IMR-90 (cell line): ENCODE data around the gene QSER1. TPM values are rescaled to one million over a fixed set of nuclear protein-coding genes. Genes with fewer than 3 reads are reported as not detected.

Source experiments
- ATAC-seq: fragments of 200-7000 bp; cut with Tn5 transposase; 2 replicates; pipeline ENCODE4 v1.9.1; 2020; ENCODE audit warnings: low read depth, mild to moderate bottlenecking, moderate library complexity
- BruUV-seq: library from RNA; stranded (reverse); fragments of 400-500 nt; replicated peaks from 2 replicates; lab custom pipeline; 2021; lab: Mats Ljungman, UMichigan
- CTCF ChIA-PET: fragments of 300-600 bp; formaldehyde crosslinking; extraction: SDS; loops from one replicate; lab custom pipeline; 2021; ENCODE audit warnings: antibody characterized with exemption; lab: Yijun Ruan, JAX
- POLR2A ChIA-PET: fragments of 300-600 bp; sonication (Branson Sonifier 250); formaldehyde crosslinking; loops from one replicate; lab custom pipeline; 2022; ENCODE audit warnings: antibody characterized with exemption; ENCODE audit not compliant: unreplicated experiment; lab: Charles Lee
- DNase-seq: peaks from one replicate; pipeline ENCODE4 v3.0.0; 2013
- H2AFZ ChIP-seq: replicated peaks from 2 replicates; pipeline ENCODE3; 2013; ENCODE audit warnings: low read length, mild to moderate bottlenecking; ENCODE audit not compliant: poor library complexity
- H2AK5ac ChIP-seq: 2 replicates; pipeline ENCODE4 v1.6.1; 2013; ENCODE audit warnings: low read depth, low read length, inconsistent platforms
- H2AK9ac ChIP-seq: replicated peaks from 2 replicates; pipeline ENCODE3; 2013; ENCODE audit warnings: mild to moderate bottlenecking, low read depth, low read length, moderate library complexity; ENCODE audit not compliant: poor library complexity
- H2BK120ac ChIP-seq: 2 replicates; pipeline ENCODE4 v1.6.1; 2013; ENCODE audit warnings: low read depth, low read length, inconsistent platforms
- H2BK15ac ChIP-seq: 3 replicates; pipeline ENCODE4 v1.6.1; 2013; ENCODE audit warnings: low read depth, low read length, inconsistent platforms
- H2BK20ac ChIP-seq: 2 replicates; pipeline ENCODE4 v1.6.1; 2013; ENCODE audit warnings: low read depth, mild to moderate bottlenecking, inconsistent platforms, low read length, moderate library complexity
- H2BK5ac ChIP-seq: 2 replicates; pipeline ENCODE4 v1.6.1; 2013; ENCODE audit warnings: mild to moderate bottlenecking, low read depth, low read length, inconsistent platforms; ENCODE audit not compliant: poor library complexity, severe bottlenecking
- H3K14ac ChIP-seq: replicated peaks from 2 replicates; pipeline ENCODE4 v1.6.1; 2013; ENCODE audit warnings: low read depth, low read length, inconsistent platforms
- H3K18ac ChIP-seq: 2 replicates; pipeline ENCODE4 v1.6.1; 2013; ENCODE audit warnings: low read depth, low read length, control low read depth
- H3K23ac ChIP-seq: 2 replicates; pipeline ENCODE4 v1.6.1; 2013; ENCODE audit warnings: low read depth, low read length, inconsistent platforms
- H3K27ac ChIP-seq: 2 replicates; pipeline ENCODE4 v1.5.1; 2013; ENCODE audit warnings: mild to moderate bottlenecking, control low read depth, low read length; ENCODE audit not compliant: insufficient read depth
- H3K27me3 ChIP-seq: 2 replicates; pipeline ENCODE4 v1.6.1; 2013; ENCODE audit warnings: low read length; ENCODE audit not compliant: control insufficient read depth, insufficient read depth
- H3K36me3 ChIP-seq: 2 replicates; pipeline ENCODE4 v1.6.1; 2013; ENCODE audit warnings: low read length, mixed read lengths; ENCODE audit not compliant: control insufficient read depth, insufficient read depth
- H3K4ac ChIP-seq: 2 replicates; pipeline ENCODE4 v1.6.1; 2013; ENCODE audit warnings: low read depth, low read length, inconsistent platforms
- H3K4me1 ChIP-seq: 2 replicates; pipeline ENCODE4 v1.6.1; 2013; ENCODE audit warnings: low read length, mixed read lengths; ENCODE audit not compliant: control insufficient read depth, insufficient read depth
- H3K4me2 ChIP-seq: 2 replicates; pipeline ENCODE4 v1.6.1; 2013; ENCODE audit warnings: low read depth, mild to moderate bottlenecking, control low read depth, low read length, moderate library complexity
- H3K4me3 ChIP-seq: 2 replicates; pipeline ENCODE4 v1.5.1; 2013; ENCODE audit warnings: low read depth, mild to moderate bottlenecking, control low read depth, low read length, moderate library complexity; ENCODE audit not compliant: insufficient read depth
- H3K56ac ChIP-seq: 2 replicates; pipeline ENCODE4 v1.6.1; 2013; ENCODE audit warnings: low read length, inconsistent platforms; ENCODE audit not compliant: insufficient read depth; ENCODE audit errors: extremely low read depth
- H3K79me1 ChIP-seq, 2 experiments: 2 replicates each; pipeline ENCODE4 v1.6.1; 2013; ENCODE audit warnings: low read length in 2 of 2, inconsistent platforms in 1 of 2, low read depth in 1 of 2
- H3K9ac ChIP-seq: 2 replicates; pipeline ENCODE4 v1.6.1; 2013; ENCODE audit warnings: low read depth, low read length, control low read depth
- H3K9me1 ChIP-seq: 2 replicates; pipeline ENCODE4 v1.6.1; 2013; ENCODE audit warnings: low read length, inconsistent platforms; ENCODE audit not compliant: insufficient read depth
- H3K9me3 ChIP-seq: 2 replicates; pipeline ENCODE4 v1.6.1; 2013; ENCODE audit warnings: low read length; ENCODE audit not compliant: control insufficient read depth, insufficient read depth
- H4K20me1 ChIP-seq: 2 replicates; pipeline ENCODE4 v1.6.1; 2013; ENCODE audit warnings: low read length, inconsistent platforms; ENCODE audit not compliant: insufficient read depth
- H4K5ac ChIP-seq: 2 replicates; pipeline ENCODE4 v1.6.1; 2013; ENCODE audit warnings: mild to moderate bottlenecking, low read depth, low read length, control low read depth
- H4K8ac ChIP-seq, 2 experiments: 2 replicates each; pipeline ENCODE4 v1.6.1; 2013; ENCODE audit warnings: low read depth in 2 of 2, low read length in 2 of 2, control low read depth in 1 of 2, inconsistent platforms in 1 of 2
- H4K91ac ChIP-seq: 2 replicates; pipeline ENCODE4 v1.6.1; 2013; ENCODE audit warnings: low read depth, low read length, inconsistent platforms; ENCODE audit not compliant: insufficient read depth
- BHLHE40 ChIP-seq: fragments of 150-350 bp; IDR thresholded peaks from 2 replicates; pipeline ENCODE4 v1.6.1; 2016; ENCODE audit warnings: mild to moderate bottlenecking, low read depth, low read length
- POLR2A ChIP-seq: IDR thresholded peaks from 2 replicates; pipeline ENCODE4 v1.6.1; 2012; ENCODE audit warnings: mild to moderate bottlenecking, low read depth, low read length
- WGBS, 2 experiments: methylation state at CpG; one replicate each; pipeline versions ENCODE4 v1.1.5 to v1.1.7; 2013; ENCODE audit warnings: missing lambda C conversion rate in 2 of 2; ENCODE audit not compliant: insufficient read length in 1 of 2; ENCODE audit errors: extremely low coverage in 2 of 2; 5-methylcytosine and 5-hydroxymethylcytosine counted together
- dilution Hi-C: fragments of 300-500 bp; cut with HindIII; formaldehyde crosslinking; loops from one replicate; pipeline ENCODE4 v1.14.3; 2018; ENCODE audit warnings: low sequenced_read_pairs; ENCODE audit not compliant: unreplicated experiment
- in situ Hi-C: fragments of 300-500 bp; cut with MboI; formaldehyde crosslinking; loops from 3 replicates; pipeline ENCODE4 v1.14.3; 2019; ENCODE audit warnings: low sequenced_read_pairs, inconsistent platforms, mixed read lengths
- intact Hi-C: fragments of 100-400 bp; cut with micrococcal nuclease; formaldehyde crosslinking; loops from 2 replicates; pipeline ENCODE4 v1.10.0; 2022
- polyA plus RNA-seq, 3 experiments: library from polyadenylated mRNA; depleted of rRNA; stranded (reverse); fragments of >200 nt; gene quantifications; 2 replicates each; pipeline ENCODE4 v1.2.3, GENCODE V29; 2012; ENCODE audit warnings: low replicate concordance in 1 of 3
- total RNA-seq: library from RNA; depleted of rRNA; stranded (reverse); fragments of >200 nt; gene quantifications from 2 replicates; pipeline ENCODE4 v1.2.3, GENCODE V29; 2012

Gene QSER1
- total and polyA plus RNA-seq, 2 of the 4 experiments (the other 2 are of a cell fraction) = 5.9 to 15.6 TPM

- no peak overlapping the region for H3K27ac ChIP-seq
- H2BK20ac ChIP-seq = no peak overlapping the region
- no peak overlapping the region for H2AFZ ChIP-seq
- ChIA-PET CTCF (interaction anchor here (0.5 kb wide), 1 partner anchor 11 kb away, joined by 3 read pairs; no protein-coding TSS in a partner anchor), POLR2A (no interaction called here)
- no peak overlapping the region for H3K18ac ChIP-seq
- H4K91ac ChIP-seq = no peak overlapping the region
- WGBS, 2 experiments = 54% methylated on average over 3 of the region's 4 CpGs; no CpG with 5 or more reads in 1 of the 2 experiments
- H4K20me1 ChIP-seq = no peaks in the 10 kb centered on the region
- no peak overlapping the region for H3K4me3 ChIP-seq
- H2AK9ac ChIP-seq = no peak overlapping the region
- H3K9me3 ChIP-seq = no peaks in the 10 kb centered on the region
- dilution Hi-C loops (no loop called here), intact Hi-C loops (no loop called here), in situ Hi-C loops (no loop called here)
- H3K9ac ChIP-seq = no peak overlapping the region
- peak overlapping the region; percentile 72; the same call in 1 of the 2 replicates for H3K4me2 ChIP-seq
- no peak overlapping the region for H4K8ac ChIP-seq
- H3K23ac ChIP-seq = no peak overlapping the region
- H3K27me3 ChIP-seq = peaks cover 3% of the 10 kb centered on the region
- no peak overlapping the region for H2BK5ac ChIP-seq
- H3K79me1 ChIP-seq = no peaks in the 10 kb centered on the region
- no peak for ATAC-seq
- no peak overlapping the region for H2AK5ac ChIP-seq
- H3K4me1 ChIP-seq = no peaks in the 10 kb centered on the region
- H2BK120ac ChIP-seq = no peak overlapping the region
- H3K56ac ChIP-seq = no peak overlapping the region
- no peak overlapping the region for H4K5ac ChIP-seq
- H2BK15ac ChIP-seq = no peak overlapping the region
- H3K36me3 ChIP-seq = no peaks in the 10 kb centered on the region
- H3K4ac ChIP-seq = no peak overlapping the region
- TF ChIP-seq POLR2A (no peak), BHLHE40 (peak; percentile 74; the same call in 1 of the 2 replicates)
- no peaks in the 10 kb centered on the region for H3K9me1 ChIP-seq
- H3K14ac ChIP-seq = no peak overlapping the region
- peak; percentile 16 for DNase-seq
- BruUV-seq = no TSS peak
Measured at GRCh38 chr11:32852207-32852606, 40.4 kb upstream of the QSER1 start.
